H1 (cell line): ENCODE measurements around the gene MBD5.

ENCODE experiments used
- CTCF ChIP-seq, 3 experiments: IDR thresholded peaks; 1 replicate in 2 of 3; 2 replicates in 1 of 3; pipeline versions ENCODE4 v1.5.1 to v1.6.1; 2011; ENCODE audit warnings: low read length in 3 of 3, mild to moderate bottlenecking in 3 of 3, inconsistent platforms in 2 of 3, low read depth in 1 of 3, moderate library complexity in 1 of 3; ENCODE audit not compliant: insufficient read depth in 1 of 3; ENCODE audit errors: control extremely low read depth in 1 of 3
- HDAC6 ChIP-seq: IDR thresholded peaks from one replicate; pipeline ENCODE4 v1.7.1; 2012; ENCODE audit warnings: low read depth, mild to moderate bottlenecking, inconsistent platforms, low read length, moderate library complexity
- TCF12 ChIP-seq: IDR thresholded peaks from 2 replicates; pipeline ENCODE4 v1.6.1; 2011; ENCODE audit warnings: low read depth, mild to moderate bottlenecking, low read length
- TF ChIP-seq, protein P1 (sequence below): IDR thresholded peaks from 2 replicates; pipeline ENCODE4 v1.6.1; 2012; ENCODE audit warnings: inconsistent platforms

DNA sequence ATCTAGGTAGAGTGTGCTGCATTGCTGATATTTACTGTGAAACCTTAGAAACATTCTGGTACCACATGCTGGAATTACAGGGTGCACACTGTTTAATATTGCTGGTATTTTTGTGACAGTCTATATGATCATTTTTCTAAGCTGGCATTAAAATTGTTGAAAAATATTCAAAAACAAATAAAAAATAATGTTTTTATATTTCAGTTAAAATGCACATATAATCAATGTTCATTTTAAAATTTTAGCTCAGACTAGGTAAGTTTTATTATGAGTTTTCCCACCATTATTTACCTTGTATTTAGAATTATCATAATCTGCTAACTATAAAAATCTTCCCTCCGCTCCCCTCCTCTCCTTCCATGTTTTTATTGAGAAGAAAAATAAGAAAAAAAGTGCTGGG is 339.8 kb downstream of the MBD5 start:
- TF ChIP-seq CTCF (IDR thresholded peaks at IDR 0.05; ENCODE audit: control extremely low read depth in 1 of 3, insufficient read depth in 1 of 3, low read depth in 1 of 3, low read length in 3 of 3), result no peak
- no peak for TF ChIP-seq TCF12
- TF ChIP-seq, protein P1, sequence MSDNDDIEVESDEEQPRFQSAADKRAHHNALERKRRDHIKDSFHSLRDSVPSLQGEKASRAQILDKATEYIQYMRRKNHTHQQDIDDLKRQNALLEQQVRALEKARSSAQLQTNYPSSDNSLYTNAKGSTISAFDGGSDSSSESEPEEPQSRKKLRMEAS, result no peak
- no peak for TF ChIP-seq HDAC6
